Measurements from ENCODE around the gene FOSL1.

Gene FOSL1

DNA sequence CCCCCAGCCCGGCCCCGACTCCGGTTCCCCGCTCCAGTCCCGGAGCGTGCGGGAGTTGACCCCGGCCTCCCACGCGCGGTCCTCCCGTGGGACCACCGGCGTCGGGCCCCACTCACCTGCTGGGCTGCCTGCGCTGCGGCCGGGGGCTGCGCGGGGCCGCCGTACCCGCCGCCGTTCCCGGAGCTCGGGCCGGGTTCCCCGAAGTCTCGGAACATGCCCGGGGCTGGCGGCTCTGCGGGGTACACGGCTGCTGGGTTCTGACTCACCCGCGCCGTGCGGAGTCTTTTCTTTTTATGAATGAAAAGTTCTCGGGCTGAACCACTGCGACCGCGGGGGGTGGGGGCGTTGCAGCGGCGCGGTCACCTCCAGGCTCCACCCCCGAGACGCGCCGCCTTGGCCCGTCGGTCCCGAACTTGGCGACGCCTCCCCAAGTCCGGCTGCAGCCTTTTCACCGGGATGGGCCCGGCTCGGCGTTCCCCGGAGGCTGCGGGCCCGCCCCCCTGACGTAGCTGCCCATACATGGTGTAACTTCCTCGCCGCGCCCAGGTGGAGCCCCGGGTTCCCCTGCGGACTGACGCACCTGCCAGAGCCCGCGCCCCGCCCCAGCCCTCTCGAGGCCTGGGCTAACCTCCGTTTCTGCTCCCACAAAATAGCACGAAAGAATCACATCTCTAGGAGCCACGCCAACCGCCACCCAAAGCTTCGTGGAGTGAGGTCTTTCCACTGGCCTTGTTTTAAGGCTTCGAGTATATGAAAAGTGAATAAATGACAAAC is at the start of gene FOSL1:
Gene FOSL1, minus strand, starts transcription at position 264 of the 774 bp plus-strand sequence. Its CDS starts 49 bp downstream, at position 215.
- FAIRE-seq = no peak

DNA sequence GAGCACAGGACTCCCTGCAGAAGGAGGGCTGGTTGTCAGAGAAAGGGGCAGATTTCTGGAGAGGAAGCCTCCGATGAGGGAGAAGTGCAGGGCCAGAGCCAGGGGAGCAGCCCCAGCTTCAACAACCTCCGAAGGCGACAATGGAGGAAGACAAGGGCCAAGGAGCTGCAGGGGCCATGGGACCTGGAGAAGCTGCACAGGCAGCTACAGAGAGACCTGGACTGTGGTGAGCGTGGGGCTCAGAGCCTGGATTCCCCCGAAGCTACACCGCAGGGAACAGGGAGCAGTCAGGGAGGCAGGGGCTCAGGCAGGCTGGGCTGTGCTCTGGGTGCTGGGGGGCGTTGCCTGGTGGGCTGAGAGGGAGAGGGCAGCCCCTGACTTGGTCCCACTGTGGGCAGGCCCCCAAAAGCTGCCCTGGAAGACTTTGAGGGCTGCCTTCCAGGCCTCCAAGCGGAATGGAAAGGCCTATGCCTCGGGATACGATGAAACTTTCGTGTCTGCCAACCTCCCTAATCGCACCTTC is 47.5 kb upstream of the FOSL1 start:
- no peak for FAIRE-seq

- FAIRE-seq = no peak
Measured at GRCh38 chr11:65947133-65947532, 46.9 kb upstream of the FOSL1 start.

DNA sequence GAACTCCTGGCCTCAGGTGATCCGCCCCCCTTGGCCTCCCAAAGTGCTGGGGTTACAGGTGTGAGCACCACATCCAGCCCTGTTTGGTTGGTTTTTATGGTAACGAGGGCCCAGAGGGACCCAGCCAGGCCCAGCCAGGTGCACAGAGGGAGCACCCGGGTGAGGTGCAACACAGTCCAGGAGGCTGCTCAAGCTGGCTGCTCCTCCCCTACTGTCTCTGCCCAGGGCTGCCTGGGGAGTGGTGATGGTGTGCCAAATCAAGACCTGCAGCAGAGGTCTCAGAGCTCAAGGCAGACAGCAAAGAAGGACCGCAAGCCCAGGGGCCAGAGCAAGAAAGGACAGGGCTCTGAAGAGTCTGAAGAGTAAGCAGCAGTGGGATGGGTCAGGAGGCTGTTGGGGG is 46.5 kb upstream of the FOSL1 start:
- no peak for FAIRE-seq

DNA sequence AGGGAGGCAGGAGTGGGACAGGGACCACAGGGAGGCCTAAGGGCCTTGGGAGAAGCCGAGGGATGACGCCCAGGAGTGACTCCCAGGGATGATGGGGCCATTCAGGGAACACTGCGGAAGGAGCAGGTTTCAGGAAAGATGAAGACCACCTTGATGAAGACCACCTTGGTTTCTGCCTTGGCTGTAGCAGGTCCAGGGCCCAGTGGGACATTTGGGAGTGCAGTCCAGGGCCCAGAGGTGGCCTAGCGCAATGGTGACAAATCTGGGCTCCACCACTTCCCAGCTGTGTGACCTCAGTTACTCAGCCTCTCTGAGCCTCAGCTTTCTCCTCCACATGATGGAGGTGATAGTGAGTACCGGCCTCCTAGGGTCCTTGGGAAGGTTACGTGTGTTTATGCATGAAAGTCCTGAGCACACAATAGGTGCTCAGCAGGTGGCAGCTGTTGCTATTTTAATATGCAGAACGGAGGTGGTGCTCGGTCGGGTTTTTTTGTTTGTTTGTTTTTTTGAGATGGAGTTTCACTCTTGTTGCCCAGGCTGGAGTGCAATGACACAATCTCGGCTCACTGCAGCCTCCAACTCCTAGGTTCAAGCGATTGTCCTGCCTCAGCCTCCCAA is 45.9 kb upstream of the FOSL1 start:
- no peak for FAIRE-seq

- no peak for FAIRE-seq
Measured at GRCh38 chr11:65945430-65945911, 45.3 kb upstream of the FOSL1 start, which contains the start of gene TSGA10IP. TSGA10IP (plus strand) TSS chr11:65945480; CDS start chr11:65945676, 196 bp downstream.

GRCh38 chr11:65944767-65945166 is 44.6 kb upstream of the FOSL1 start:
- no peak for FAIRE-seq

DNA sequence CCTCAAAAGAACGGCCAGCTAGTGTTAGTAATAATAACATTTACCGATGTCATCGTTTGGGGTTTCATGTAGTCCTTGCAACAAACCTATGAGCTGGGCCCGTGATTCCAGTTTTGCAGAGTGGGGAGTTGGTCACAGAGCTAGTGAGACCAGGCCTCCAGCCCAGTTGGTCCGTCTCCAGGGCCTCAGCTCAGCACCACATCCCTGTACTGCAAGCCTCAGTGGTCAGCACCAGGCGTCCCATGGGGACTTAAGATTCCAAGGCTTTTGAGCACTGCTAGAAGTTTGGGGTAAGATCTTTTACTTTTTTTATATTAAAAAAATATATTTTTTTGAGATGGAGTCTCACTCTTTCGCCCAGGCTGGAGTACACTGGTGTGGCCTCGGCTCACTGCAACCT is 44.0 kb upstream of the FOSL1 start:
- no peak for FAIRE-seq

DNA sequence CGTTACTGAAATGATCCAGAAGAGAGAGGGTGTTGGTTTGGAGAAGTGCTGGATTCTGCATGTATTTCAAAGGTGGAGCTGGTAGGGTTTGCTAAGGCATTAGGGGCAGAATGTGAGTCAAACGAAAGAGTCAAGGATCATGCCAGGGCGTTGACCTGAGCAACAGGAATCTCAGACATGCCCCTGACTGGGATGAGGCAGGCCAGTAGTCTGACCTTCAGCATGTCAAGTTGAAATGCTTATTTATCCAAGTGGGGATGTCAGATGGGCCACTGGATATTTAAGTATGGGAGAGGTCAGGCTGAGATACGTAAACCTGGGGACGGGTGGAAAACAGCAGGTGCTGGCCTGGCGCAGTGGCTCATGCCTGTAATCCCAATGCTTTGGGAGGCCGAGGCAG is 42.3 kb upstream of the FOSL1 start:
- FAIRE-seq = no peak

DNA sequence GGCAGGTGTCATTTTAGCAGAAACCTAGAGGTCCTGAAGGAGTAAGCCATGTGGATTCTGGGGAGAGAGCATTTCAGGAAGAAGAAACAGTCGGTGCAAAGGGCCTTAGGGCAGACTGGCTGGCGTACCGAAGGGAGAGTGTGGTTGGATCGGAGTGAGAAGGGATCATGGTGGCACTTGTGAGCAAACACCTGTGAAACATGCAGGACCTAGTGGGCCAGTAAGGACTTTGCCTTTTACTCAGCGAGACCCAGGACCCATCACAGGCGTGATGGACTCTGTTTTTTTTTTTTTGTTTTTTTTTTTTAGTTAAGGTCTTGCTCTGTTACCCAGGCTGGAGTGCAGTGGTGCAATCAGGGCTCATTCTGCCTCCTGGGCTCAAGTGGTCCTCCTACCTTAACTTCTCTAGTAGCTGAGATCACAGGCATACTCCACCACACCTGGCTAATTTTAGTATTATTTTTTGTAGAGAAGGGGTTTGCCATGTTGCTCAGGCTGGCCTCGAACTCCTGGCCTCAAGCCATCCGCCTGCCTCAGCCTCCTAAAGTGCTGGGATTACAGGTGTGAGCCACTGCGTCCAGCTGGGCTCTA is 41.6 kb upstream of the FOSL1 start:
- FAIRE-seq = no peak

DNA sequence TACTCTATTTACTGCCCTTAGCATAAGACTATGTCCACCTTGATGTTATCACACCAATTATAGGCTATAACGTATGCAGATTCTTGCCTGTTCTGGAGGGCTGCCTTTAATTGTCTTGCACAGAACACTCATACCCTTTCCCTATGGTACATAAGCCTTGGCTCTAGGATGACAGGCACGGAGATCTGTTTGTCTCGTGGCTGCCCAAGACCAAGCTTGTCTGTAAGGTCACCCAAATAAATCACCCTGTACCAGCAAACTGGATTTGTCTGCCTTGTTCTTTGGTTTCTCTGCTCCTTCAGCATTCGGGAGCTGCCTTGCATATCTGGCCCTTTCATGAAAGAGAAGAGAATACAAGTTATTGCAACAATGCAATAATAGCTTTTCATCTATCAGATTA is 37.6 kb upstream of the FOSL1 start:
- FAIRE-seq = no peak

DNA sequence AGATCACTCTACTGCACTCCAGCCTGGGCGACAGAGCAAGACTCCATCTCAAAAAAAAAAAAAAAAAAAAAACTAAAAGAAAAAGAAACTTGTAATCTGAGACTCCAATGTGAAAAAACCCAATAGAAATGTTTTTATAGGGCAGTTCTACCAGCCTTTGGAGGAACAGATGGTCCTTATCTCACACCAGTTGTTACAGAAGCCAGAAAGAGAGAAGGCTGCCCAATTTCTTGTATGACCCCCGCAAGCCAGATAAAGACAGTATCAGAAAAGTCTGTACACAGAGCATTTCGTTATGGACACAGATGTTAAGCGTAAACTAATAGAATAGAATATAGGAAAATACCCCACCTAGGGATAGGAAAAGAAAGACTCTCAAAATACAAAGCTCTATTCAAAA is 33.8 kb upstream of the FOSL1 start:
- FAIRE-seq = no peak

DNA sequence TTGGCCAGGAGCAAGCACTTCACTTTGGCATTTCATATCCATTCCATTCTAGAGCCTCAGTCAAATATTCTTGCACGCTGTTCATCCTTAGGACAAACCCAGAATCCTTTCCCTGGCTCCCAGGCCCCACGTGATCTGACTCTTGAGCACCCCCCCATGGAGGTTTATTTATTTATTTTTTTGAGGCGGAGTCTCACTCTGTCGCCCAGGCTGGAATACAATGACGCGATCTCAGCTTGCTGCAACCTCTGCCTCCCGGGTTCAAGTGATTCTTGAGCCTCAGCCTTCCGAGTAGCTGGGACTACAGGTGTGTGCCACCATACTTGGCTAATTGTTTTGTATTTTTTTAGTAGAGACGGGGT is 32.4 kb upstream of the FOSL1 start:
- no peak for FAIRE-seq

DNA sequence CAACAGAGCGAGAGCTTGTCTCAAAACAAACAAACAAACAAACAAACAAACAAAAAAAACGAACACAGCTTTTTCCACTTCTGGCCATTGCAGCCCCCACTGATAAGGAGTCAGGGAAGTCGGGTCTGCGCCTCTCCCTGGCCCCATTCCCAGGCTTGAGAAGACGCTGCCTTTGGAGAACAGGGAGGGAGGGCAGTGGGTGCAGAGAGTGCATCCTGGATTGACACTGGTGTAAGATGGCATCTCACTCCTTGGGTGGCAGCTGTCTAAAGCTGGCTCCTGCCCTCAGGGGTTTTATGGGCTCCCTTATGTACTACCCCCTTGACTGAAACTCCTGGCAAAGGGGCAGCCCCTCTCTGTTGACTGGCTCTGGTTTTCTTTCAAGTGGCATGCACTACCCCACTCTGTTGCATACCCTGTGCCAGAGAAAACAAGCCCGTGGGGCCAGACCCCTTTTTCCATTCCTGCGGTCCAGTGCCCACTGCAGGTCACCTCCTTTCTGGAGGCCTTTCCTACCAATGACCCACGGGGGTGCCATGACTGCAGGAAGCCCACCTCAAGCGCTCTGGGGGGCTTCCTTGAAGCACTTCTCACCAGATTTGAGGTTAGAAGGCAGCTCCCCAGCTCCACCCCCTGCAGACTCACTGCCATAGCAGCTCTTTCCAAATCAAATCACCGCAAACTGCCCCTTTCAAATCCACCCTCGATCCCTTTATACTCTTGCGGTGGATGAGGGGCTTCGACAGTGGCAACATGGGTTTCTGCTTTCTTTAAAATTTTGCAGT is 31.8 kb upstream of the FOSL1 start:
- no peak for FAIRE-seq

DNA sequence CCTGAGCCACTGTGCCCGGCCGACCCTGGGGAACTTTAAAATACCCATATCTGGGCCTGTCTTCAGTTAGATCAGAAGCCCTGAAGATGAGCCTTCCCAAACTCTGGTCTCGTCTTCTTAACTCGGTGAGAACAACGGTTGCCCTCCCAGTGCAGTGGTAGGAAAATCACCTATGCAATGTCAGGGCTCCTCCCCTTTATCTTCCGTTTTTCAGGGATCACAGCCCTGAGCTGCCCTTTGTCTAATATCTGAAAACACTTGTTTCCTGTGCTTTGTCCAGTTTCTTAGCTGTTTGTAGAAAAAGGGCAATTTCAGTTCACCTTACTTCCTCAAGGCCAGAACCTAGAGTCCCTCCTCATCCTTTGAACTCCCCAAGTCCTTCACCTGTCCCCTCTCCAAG is 28.5 kb upstream of the FOSL1 start:
- no peak for FAIRE-seq

DNA sequence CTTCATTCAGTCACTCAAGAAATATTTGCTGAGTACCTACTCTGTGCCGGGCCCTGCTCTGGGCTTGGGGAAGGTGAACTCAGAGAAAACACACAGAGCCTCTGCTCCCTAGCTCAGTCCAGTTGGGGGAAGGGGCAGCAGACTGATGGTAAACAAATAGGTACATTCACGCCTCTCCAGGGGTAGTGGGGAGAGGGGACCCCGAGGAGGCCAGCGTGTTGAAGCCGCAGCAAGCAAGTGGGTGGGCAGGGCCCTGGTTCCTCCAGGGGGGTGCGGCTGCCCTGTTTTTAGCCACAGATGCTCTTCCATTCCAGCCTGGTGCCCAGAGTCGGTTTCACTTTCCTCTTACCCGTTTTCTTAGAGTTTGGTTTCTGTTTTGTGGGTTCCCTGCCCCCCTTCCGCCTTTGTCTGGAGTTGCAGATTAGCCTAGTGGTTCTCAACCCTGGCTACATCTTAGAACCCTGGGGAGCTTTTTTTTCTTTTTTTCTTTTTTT is 27.8 kb upstream of the FOSL1 start:
- FAIRE-seq = no peak

DNA sequence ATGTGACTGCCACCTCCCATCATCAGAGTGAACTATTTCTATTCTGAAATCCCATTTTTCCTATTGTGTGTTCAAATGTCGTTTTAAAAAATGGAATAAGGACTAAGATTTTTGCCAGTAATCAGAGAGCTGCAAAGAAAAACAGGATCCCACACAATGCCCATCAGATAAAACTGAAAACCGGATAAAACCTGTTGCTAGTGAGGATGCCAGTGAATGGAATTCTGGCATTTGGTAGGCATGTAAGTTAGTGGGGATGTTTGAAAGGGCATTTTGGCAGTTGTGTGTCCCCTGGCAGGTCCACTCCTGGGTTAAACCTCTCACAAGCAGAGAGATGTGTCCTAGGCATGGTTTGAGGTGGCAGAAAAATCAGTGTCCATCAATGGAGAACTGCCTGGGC is 25.2 kb upstream of the FOSL1 start:
- no peak for FAIRE-seq

DNA sequence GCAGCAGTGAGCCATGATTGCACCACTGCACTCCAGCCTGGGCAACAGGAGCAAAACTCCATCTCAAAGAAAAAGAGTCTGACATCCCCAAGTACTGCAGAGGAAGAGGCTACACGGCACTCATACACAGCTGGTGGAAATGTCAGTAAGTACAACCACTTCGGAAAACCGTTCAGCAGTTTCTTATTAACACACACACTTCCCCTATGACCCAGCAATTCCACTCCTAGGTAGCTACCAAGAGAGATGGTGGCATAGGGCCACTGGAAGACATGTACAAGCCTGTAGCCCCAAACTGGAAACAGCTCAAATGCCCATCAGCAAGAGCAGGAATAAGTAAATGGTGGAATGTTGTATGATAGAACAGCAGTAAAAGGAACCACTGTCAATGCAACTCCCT is 22.4 kb upstream of the FOSL1 start:
- FAIRE-seq = no peak

- no peak for FAIRE-seq
Measured at GRCh38 chr11:65921876-65922275, 21.7 kb upstream of the FOSL1 start.

GRCh38 chr11:65921033-65921555 is 20.9 kb upstream of the FOSL1 start:
- no peak for FAIRE-seq

DNA sequence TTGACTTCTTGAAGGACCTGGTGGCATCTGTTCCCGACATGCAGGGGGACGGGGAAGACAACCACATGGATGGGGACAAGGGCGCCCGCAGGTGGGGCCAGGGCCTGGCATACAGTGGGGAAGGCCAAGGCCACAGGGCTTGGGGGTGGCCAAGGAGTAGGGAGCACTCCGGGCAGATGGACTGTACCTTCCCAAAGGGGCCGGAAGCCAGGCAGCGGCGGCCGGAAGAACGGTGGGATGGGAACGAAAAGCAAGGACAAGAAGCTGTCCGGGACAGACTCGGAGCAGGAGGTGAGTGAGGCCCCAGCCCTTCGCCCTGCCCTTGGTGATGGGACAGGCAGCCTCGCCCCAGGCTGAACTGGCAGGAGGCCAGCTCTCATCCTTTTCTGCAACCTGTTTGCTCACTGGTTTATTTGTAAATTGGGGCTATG is 20.2 kb upstream of the FOSL1 start:
- no peak for FAIRE-seq

DNA sequence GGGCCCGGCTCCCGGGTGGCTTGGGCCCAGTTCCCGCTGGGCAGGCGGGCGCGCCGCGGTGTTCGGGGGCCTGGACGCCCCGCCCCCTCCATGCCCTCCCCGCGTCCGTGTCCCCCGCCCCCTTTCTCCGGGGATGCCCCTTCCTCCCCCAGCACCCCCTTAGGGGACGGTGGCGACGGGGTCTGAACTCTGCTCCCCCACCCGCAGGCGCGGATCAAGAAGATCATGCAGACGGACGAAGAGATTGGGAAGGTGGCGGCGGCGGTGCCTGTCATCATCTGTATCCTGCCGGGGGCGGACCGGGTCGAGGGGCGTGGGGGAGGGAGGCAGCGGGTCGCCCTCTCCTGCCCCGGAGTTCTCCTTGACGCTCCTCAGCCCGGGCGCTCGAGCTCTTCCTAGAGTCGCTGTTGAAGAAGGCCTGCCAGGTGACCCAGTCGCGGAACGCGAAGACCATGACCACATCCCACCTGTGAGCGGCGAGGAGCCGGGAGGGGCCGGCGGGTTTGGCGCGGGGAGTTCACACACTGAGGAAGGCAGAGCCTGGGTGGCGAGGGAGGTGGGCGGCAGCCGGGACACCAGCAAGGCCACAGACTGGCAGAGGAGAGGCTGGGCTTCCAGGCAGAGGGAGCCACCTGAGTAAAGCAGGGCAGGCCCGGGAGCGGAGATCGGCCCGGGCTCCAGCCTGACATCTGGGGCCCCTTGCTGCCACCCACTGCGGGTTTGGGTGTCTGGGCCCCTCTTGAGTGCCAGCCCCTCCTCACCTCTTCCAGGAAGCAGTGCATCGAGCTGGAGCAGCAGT is 19.6 kb upstream of the FOSL1 start:
- no peak for FAIRE-seq
